Endothelial cell of umbilical vein (primary cell): ENCODE measurements around the gene KLK5.

Experiments
- CTCF ChIP-seq, 2 donors: IDR thresholded peaks; 1 replicate in 1 of 2; 2 replicates in 1 of 2; pipeline ENCODE4 v1.5.1; 2011; ENCODE audit warnings: low read length in 2 of 2, mild to moderate bottlenecking in 2 of 2, moderate library complexity in 2 of 2, control low read depth in 1 of 2, inconsistent platforms in 1 of 2, low read depth in 1 of 2; ENCODE audit not compliant: insufficient read depth in 1 of 2; ENCODE audit errors: extremely low read depth in 1 of 2
- EZH2 ChIP-seq: IDR thresholded peaks from 2 replicates; pipeline ENCODE4 v1.6.1; 2012; ENCODE audit warnings: borderline replicate concordance, low read depth, mild to moderate bottlenecking, moderate library complexity, low read length, inconsistent platforms; ENCODE audit not compliant: severe bottlenecking
- FOS ChIP-seq: IDR thresholded peaks from 2 replicates; pipeline ENCODE4 v1.6.1; 2011; ENCODE audit warnings: mild to moderate bottlenecking, low read length, moderate library complexity, borderline replicate concordance; ENCODE audit not compliant: insufficient read depth
- MYC ChIP-seq: IDR thresholded peaks from one replicate; pipeline ENCODE4 v1.6.1; 2011; ENCODE audit warnings: mild to moderate bottlenecking, low read depth, low read length
- POLR2A ChIP-seq: IDR thresholded peaks from 2 replicates; pipeline ENCODE4 v1.6.1; 2012; ENCODE audit warnings: low read depth, mild to moderate bottlenecking, control low read depth, low read length

GRCh38 chr19:50909240-50910070 lies 43.4 kb downstream of the KLK5 start:
- TF ChIP-seq EZH2 (no peak), CTCF (IDR thresholded peaks at IDR 0.05; ENCODE audit: extremely low read depth in 1 of 2, insufficient read depth in 1 of 2, low read depth in 1 of 2, low read length in 2 of 2) (no peak), POLR2A (no peak), FOS (no peak), MYC (no peak)
